Ectodermal cell (in vitro differentiated cells): ENCODE data around the gene NR4A2.

Experiments used
- H3K27ac ChIP-seq: 2 replicates; pipeline ENCODE4 v1.7.0; 2013; ENCODE audit warnings: mild to moderate bottlenecking, low read depth, low read length; ENCODE audit not compliant: insufficient read depth, poor library complexity, severe bottlenecking
- H3K27me3 ChIP-seq: 2 replicates; pipeline ENCODE4 v1.7.0; 2013; ENCODE audit warnings: mild to moderate bottlenecking, low read length; ENCODE audit not compliant: insufficient read depth, control insufficient read depth, poor library complexity, severe bottlenecking
- H3K36me3 ChIP-seq: one replicate; pipeline ENCODE4 v1.7.0; 2013; ENCODE audit warnings: low read length; ENCODE audit not compliant: control insufficient read depth, insufficient read depth
- H3K4me1 ChIP-seq: one replicate; pipeline ENCODE4 v1.7.0; 2013; ENCODE audit warnings: low read length; ENCODE audit not compliant: control insufficient read depth, insufficient read depth
- H3K4me3 ChIP-seq: 2 replicates; pipeline ENCODE4 v1.7.0; 2013; ENCODE audit warnings: low read depth, low read length, control low read depth; ENCODE audit not compliant: insufficient read depth
- H3K9me3 ChIP-seq: 2 replicates; pipeline ENCODE4 v1.7.0; 2013; ENCODE audit warnings: mild to moderate bottlenecking, low read length, moderate library complexity; ENCODE audit not compliant: control insufficient read depth
- WGBS, 2 experiments: methylation state at CpG; one replicate each; pipeline ENCODE4 v1.1.7; 2013; ENCODE audit warnings: missing lambda C conversion rate in 2 of 2; 5-methylcytosine and 5-hydroxymethylcytosine counted together

Gene NR4A2

GRCh38 chr2:156349161-156349560 is 16.6 kb upstream of the NR4A2 start:
- H3K27ac ChIP-seq: no peak overlapping the region

GRCh38 chr2:156347431-156347830 is 14.9 kb upstream of the NR4A2 start:
- WGBS, 2 experiments: 93 to 95% methylated on average over 3 of the region's 3 CpGs
- no peaks in the 10 kb centered on the region for H3K27me3 ChIP-seq
- H3K9me3 ChIP-seq: no peaks in the 10 kb centered on the region
- no peaks in the 10 kb centered on the region for H3K36me3 ChIP-seq
- no peak overlapping the region for H3K4me3 ChIP-seq
- H3K4me1 ChIP-seq: no peaks in the 10 kb centered on the region
- no peak overlapping the region for H3K27ac ChIP-seq

More at GRCh38 chr2:156349161-156349560, 16.6 kb upstream of the NR4A2 start:
- H3K27me3 ChIP-seq: no peaks in the 10 kb centered on the region
- no peaks in the 10 kb centered on the region for H3K4me1 ChIP-seq
- no peaks in the 10 kb centered on the region for H3K36me3 ChIP-seq
- H3K9me3 ChIP-seq: no peaks in the 10 kb centered on the region
- H3K4me3 ChIP-seq: no peak overlapping the region

GRCh38 chr2:156346731-156347130 is 14.2 kb upstream of the NR4A2 start:
- Histone ChIP-seq H3K4me3 (no peak overlapping the region), H3K4me1 (no peaks in the 10 kb centered on the region), H3K36me3 (no peaks in the 10 kb centered on the region), H3K9me3 (no peaks in the 10 kb centered on the region), H3K27me3 (no peaks in the 10 kb centered on the region), H3K27ac (no peak overlapping the region)
- 79 to 82% methylated on average over 4 of the region's 4 CpGs for WGBS, 2 experiments

- H3K4me3 ChIP-seq: no peak overlapping the region
Observed at GRCh38 chr2:156345582-156345981, 13.1 kb upstream of the NR4A2 start.

GRCh38 chr2:156343940-156344301 is 11.4 kb upstream of the NR4A2 start:
- Histone ChIP-seq H3K9me3 (no peaks in the 10 kb centered on the region), H3K4me1 (no peaks in the 10 kb centered on the region), H3K27ac (no peak overlapping the region), H3K27me3 (peaks cover 12% of the 10 kb centered on the region), H3K4me3 (no peak overlapping the region), H3K36me3 (no peaks in the 10 kb centered on the region)
- 90 to 96% methylated on average over 2 of the region's 2 CpGs for WGBS, 2 experiments

More at GRCh38 chr2:156345582-156345981, 13.1 kb upstream of the NR4A2 start:
- WGBS, 2 experiments: 88 to 90% methylated on average over 2 to 3 of the region's 3 CpGs
- Histone ChIP-seq H3K36me3 (no peaks in the 10 kb centered on the region), H3K9me3 (no peaks in the 10 kb centered on the region), H3K4me1 (no peaks in the 10 kb centered on the region), H3K27ac (no peak overlapping the region), H3K27me3 (peaks cover 8% of the 10 kb centered on the region)

- Histone ChIP-seq H3K4me1 (no peaks in the 10 kb centered on the region), H3K27me3 (peaks cover 12% of the 10 kb centered on the region), H3K36me3 (no peaks in the 10 kb centered on the region), H3K9me3 (no peaks in the 10 kb centered on the region), H3K27ac (peak overlapping the region; percentile 97), H3K4me3 (peak overlapping the region; percentile 84)
- WGBS, 2 experiments: 25 to 36% methylated on average over 4 of the region's 6 CpGs
Observed at GRCh38 chr2:156343096-156343939, 10.8 kb upstream of the NR4A2 start.

GRCh38 chr2:156342254-156343095 is 10.0 kb upstream of the NR4A2 start:
- Histone ChIP-seq H3K4me3 (peak overlapping the region; percentile 84), H3K4me1 (no peaks in the 10 kb centered on the region), H3K36me3 (no peaks in the 10 kb centered on the region), H3K9me3 (no peaks in the 10 kb centered on the region), H3K27ac (peak overlapping the region; percentile 97), H3K27me3 (peaks cover 12% of the 10 kb centered on the region)
- WGBS, 2 experiments: 1% methylated on average over 82 to 86 of the region's 86 CpGs

- Histone ChIP-seq H3K27ac (peak overlapping the region; percentile 97), H3K27me3 (peaks cover 12% of the 10 kb centered on the region), H3K4me3 (peak overlapping the region; percentile 84), H3K36me3 (no peaks in the 10 kb centered on the region), H3K9me3 (no peaks in the 10 kb centered on the region), H3K4me1 (no peaks in the 10 kb centered on the region)
- 0% methylated on average over 59 to 62 of the region's 62 CpGs for WGBS, 2 experiments
Observed at GRCh38 chr2:156341452-156342253, 9.1 kb upstream of the NR4A2 start.

GRCh38 chr2:156340804-156341451 is 8.4 kb upstream of the NR4A2 start:
- Histone ChIP-seq H3K4me3 (peak overlapping the region; percentile 84), H3K9me3 (no peaks in the 10 kb centered on the region), H3K4me1 (no peaks in the 10 kb centered on the region), H3K27ac (peak overlapping the region; percentile 97), H3K27me3 (peaks cover 12% of the 10 kb centered on the region), H3K36me3 (no peaks in the 10 kb centered on the region)
- WGBS, 2 experiments: 13 to 14% methylated on average over 15 of the region's 15 CpGs
